BJ (cell line): Measurements from ENCODE around the gene ATP13A5. TPM values are rescaled to one million over a fixed set of nuclear protein-coding genes. Genes with fewer than 3 reads are reported as not detected.

ENCODE experiments used
- CTCF ChIA-PET: fragments of 350-600 bp; formaldehyde crosslinking; extraction: SDS; loops from one replicate; lab custom pipeline; 2021; ENCODE audit warnings: antibody characterized with exemption, inconsistent platforms; lab: Yijun Ruan, JAX
- POLR2A ChIA-PET: fragments of 300-600 bp; sonication (Branson Sonifier 250); formaldehyde crosslinking; extraction: SDS; loops from one replicate; lab custom pipeline; 2021; ENCODE audit warnings: antibody characterized with exemption; lab: Charles Lee
- DNase-seq: peaks from one replicate; pipeline ENCODE4 v3.0.0-alpha.2; 2011; ENCODE audit warnings: low read depth
- H3K27me3 ChIP-seq: 2 replicates; pipeline ENCODE4 v1.6.0; 2011; ENCODE audit warnings: low read length; ENCODE audit not compliant: control insufficient read depth, insufficient read depth
- H3K36me3 ChIP-seq: 2 replicates; pipeline ENCODE4 v1.5.1; 2011; ENCODE audit warnings: low read length; ENCODE audit not compliant: control insufficient read depth, insufficient read depth
- H3K4me3 ChIP-seq: 2 replicates; pipeline ENCODE4 v1.5.1; 2011; ENCODE audit warnings: low read depth, mild to moderate bottlenecking, control low read depth, low read length
- CTCF ChIP-seq: IDR thresholded peaks from 2 replicates; pipeline ENCODE4 v1.5.1; 2011; ENCODE audit warnings: low read depth, mild to moderate bottlenecking, control low read depth, inconsistent platforms, low read length, moderate library complexity; ENCODE audit not compliant: insufficient read depth
- polyA plus RNA-seq: library from polyadenylated mRNA; depleted of rRNA; stranded (reverse); fragments of >200 nt; gene quantifications from 2 replicates; pipeline ENCODE4 v1.2.3, GENCODE V29; 2011

Gene ATP13A5
- polyA plus RNA-seq, 1 experiment: not detected

- Histone ChIP-seq H3K4me3 (no peak overlapping the region), H3K36me3 (no peaks in the 10 kb centered on the region), H3K27me3 (no peaks in the 10 kb centered on the region)
- no peak for TF ChIP-seq CTCF
- no peak for DNase-seq
- POLR2A ChIA-PET: no interaction called here
- CTCF ChIA-PET: interaction anchor here (0.6 kb wide), 1 partner anchor 504 kb away, joined by 3 read pairs; no protein-coding TSS in a partner anchor
Measured at GRCh38 chr3:193253986-193254660, 124.4 kb downstream of the ATP13A5 start.

- no peaks in the 10 kb centered on the region for H3K36me3 ChIP-seq
- H3K4me3 ChIP-seq: no peak overlapping the region
- TF ChIP-seq CTCF: no peak
- ChIA-PET POLR2A (no interaction called here), CTCF (no interaction called here)
- no peaks in the 10 kb centered on the region for H3K27me3 ChIP-seq
- DNase-seq: no peak
Measured at GRCh38 chr3:193250492-193250891, 128.1 kb downstream of the ATP13A5 start.

GRCh38 chr3:193248848-193249468, 129.6 kb downstream of the ATP13A5 start:
- POLR2A ChIA-PET: no interaction called here
- CTCF ChIA-PET: no interaction called here
- DNase-seq: no peak
- Histone ChIP-seq H3K27me3 (no peaks in the 10 kb centered on the region), H3K4me3 (no peak overlapping the region), H3K36me3 (no peaks in the 10 kb centered on the region)
- no peak for TF ChIP-seq CTCF

- Histone ChIP-seq H3K4me3 (no peak overlapping the region), H3K27me3 (no peaks in the 10 kb centered on the region), H3K36me3 (no peaks in the 10 kb centered on the region)
- no peak for TF ChIP-seq CTCF
- no peak for DNase-seq
- POLR2A ChIA-PET: no interaction called here
- CTCF ChIA-PET: no interaction called here
Measured at GRCh38 chr3:193243571-193243970, 135.0 kb downstream of the ATP13A5 start.

DNA sequence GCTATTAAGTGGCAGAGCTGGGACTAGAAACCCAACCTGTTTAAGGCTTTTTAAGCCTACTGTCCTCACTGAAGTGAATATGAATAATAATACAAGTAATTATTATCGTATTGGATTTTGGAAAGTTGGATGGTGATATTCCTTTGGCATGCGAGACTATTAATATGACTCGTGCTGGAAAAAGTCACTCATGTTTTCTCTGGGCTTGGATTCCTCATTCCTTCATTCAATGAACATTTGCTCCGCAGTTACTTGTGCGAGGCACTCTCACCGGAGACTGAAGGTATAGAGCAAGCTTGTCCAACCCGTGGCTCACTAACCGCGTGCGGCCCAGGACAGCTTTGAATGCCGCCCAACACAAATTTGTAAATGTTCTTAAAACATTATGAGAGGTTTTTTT, 136.8 kb downstream of the ATP13A5 start:
- Histone ChIP-seq H3K27me3 (no peaks in the 10 kb centered on the region), H3K4me3 (no peak overlapping the region; the same call in 1 of the 2 replicates), H3K36me3 (no peaks in the 10 kb centered on the region)
- ChIA-PET POLR2A (no interaction called here), CTCF (no interaction called here)
- DNase-seq: no peak
- TF ChIP-seq CTCF: no peak
